PC-9 (cell line): ENCODE results near the gene TIAM2. TPM values are rescaled to one million over a fixed set of nuclear protein-coding genes. Genes with fewer than 3 reads are reported as not detected.

Source experiments
- BruUV-seq: library from RNA; stranded (reverse); fragments of 400-500 nt; replicated peaks from 2 replicates; lab custom pipeline; 2021; lab: Mats Ljungman, UMichigan
- CTCF ChIA-PET: fragments of 300-600 bp; sonication (Branson Sonifier 250); formaldehyde crosslinking; loops from one replicate; lab custom pipeline; 2022; ENCODE audit warnings: antibody characterized with exemption; lab: Charles Lee
- POLR2A ChIA-PET: fragments of 300-600 bp; sonication (Branson Sonifier 250); formaldehyde crosslinking; loops from one replicate; lab custom pipeline; 2022; ENCODE audit warnings: antibody characterized with exemption; ENCODE audit not compliant: unreplicated experiment; lab: Charles Lee
- DNase-seq, 2 experiments: peaks; one replicate each; pipeline versions ENCODE4 v3.0.0 to v3.0.0-alpha.2; 2015 to 2022; ENCODE audit warnings: mixed read lengths in 1 of 2
- H2AFZ ChIP-seq: fragments of 200-600 bp; sonication (generic); 2 replicates; pipeline ENCODE4 v1.8.1; 2017; ENCODE audit warnings: antibody characterized with exemption
- H3F3A ChIP-seq: fragments of 200-600 bp; sonication (generic); 2 replicates; pipeline ENCODE4 v1.8.1; 2017; ENCODE audit warnings: antibody characterized with exemption, mild to moderate bottlenecking, low read depth; ENCODE audit not compliant: insufficient read depth
- H3K27ac ChIP-seq: fragments of 200-600 bp; sonication (generic); 2 replicates; pipeline ENCODE4 v1.6.1; 2016; ENCODE audit warnings: mixed run types
- H3K27me3 ChIP-seq: fragments of 200-600 bp; sonication (generic); 2 replicates; pipeline ENCODE4 v1.6.1; 2016; ENCODE audit warnings: low read depth, mixed run types; ENCODE audit not compliant: insufficient read depth
- H3K36me3 ChIP-seq: fragments of 200-600 bp; sonication (generic); 2 replicates; pipeline ENCODE4 v1.6.1; 2016; ENCODE audit warnings: low read depth, mixed run types
- H3K4me1 ChIP-seq: fragments of 200-600 bp; sonication (generic); replicated peaks from 2 replicates; pipeline ENCODE4 v1.6.1; 2016; ENCODE audit warnings: mixed run types; ENCODE audit not compliant: insufficient read depth
- H3K4me2 ChIP-seq: fragments of 200-600 bp; sonication (generic); 2 replicates; pipeline ENCODE4 v1.6.1; 2017; ENCODE audit warnings: mixed run types
- H3K4me3 ChIP-seq: fragments of 200-600 bp; sonication (generic); 2 replicates; pipeline ENCODE4 v1.6.1; 2016; ENCODE audit warnings: mixed run types
- H3K79me2 ChIP-seq: fragments of 200-600 bp; sonication (generic); 2 replicates; pipeline ENCODE4 v1.6.1; 2017; ENCODE audit warnings: low read depth, mixed run types
- H3K9me2 ChIP-seq: fragments of 200-600 bp; sonication (generic); 2 replicates; pipeline ENCODE4 v1.8.1; 2017; ENCODE audit warnings: mild to moderate bottlenecking; ENCODE audit not compliant: insufficient read depth
- H3K9me3 ChIP-seq: fragments of 200-600 bp; sonication (generic); 2 replicates; pipeline ENCODE4 v1.8.1; 2016; ENCODE audit warnings: low read depth; ENCODE audit not compliant: insufficient read depth
- H4K20me1 ChIP-seq: fragments of 200-600 bp; sonication (generic); 2 replicates; pipeline ENCODE4 v1.8.1; 2017; ENCODE audit not compliant: insufficient read depth
- CTCF ChIP-seq: fragments of 200-600 bp; sonication (generic); conservative IDR thresholded peaks from 2 replicates; pipeline ENCODE4 v1.6.1; 2017; ENCODE audit warnings: mixed run types, antibody characterized with exemption, mild to moderate bottlenecking, moderate library complexity
- EZH2 ChIP-seq: fragments of 200-600 bp; sonication (generic); IDR thresholded peaks from 2 replicates; pipeline ENCODE4 v1.8.0; 2017; ENCODE audit warnings: antibody characterized with exemption, low read depth
- intact Hi-C: fragments of 100-400 bp; cut with micrococcal nuclease; formaldehyde crosslinking; loops from one replicate; pipeline ENCODE4 v1.10.0; 2022; ENCODE audit not compliant: unreplicated experiment
- total RNA-seq: library from RNA; stranded (reverse); gene quantifications from 2 replicates; pipeline ENCODE4 v1.2.3, GENCODE V29; 2021

The TIAM2 gene
- total RNA-seq, 1 experiment from 2014 or later = 11.4 TPM

GRCh38 chr6:155001934-155002333, 6.8 kb downstream of the TIAM2 start:
- no peak for DNase-seq
- Histone ChIP-seq H3K4me3 (no peak overlapping the region), H3K27ac (no peak overlapping the region), H3F3A (0 out of 2 replicates have a peak, but pooled peaks cover 3% of the 10 kb centered on the region), H3K36me3 (no peaks in the 10 kb centered on the region), H4K20me1 (no peaks in the 10 kb centered on the region), H3K79me2 (no peaks in the 10 kb centered on the region), H3K27me3 (no peaks in the 10 kb centered on the region), H3K9me2 (no peaks in the 10 kb centered on the region), H3K4me2 (no peak overlapping the region), H3K9me3 (no peaks in the 10 kb centered on the region), H3K4me1 (peaks cover 8% of the 10 kb centered on the region), H2AFZ (no peak overlapping the region)
- TF ChIP-seq EZH2 (no peak), CTCF (no peak)
- intact Hi-C loops = no loop called here
- BruUV-seq = no TSS peak
- CTCF ChIA-PET = no interaction called here
- POLR2A ChIA-PET = no interaction called here

GRCh38 chr6:155003476-155003875, 8.4 kb downstream of the TIAM2 start:
- H3K27ac ChIP-seq = no peak overlapping the region
- H3K9me3 ChIP-seq = no peaks in the 10 kb centered on the region
- H3K79me2 ChIP-seq = no peaks in the 10 kb centered on the region
- 0 out of 2 replicates have a peak, but pooled peaks cover 3% of the 10 kb centered on the region for H3F3A ChIP-seq
- no peak for TF ChIP-seq EZH2
- no peak for TF ChIP-seq CTCF
- no peak for DNase-seq
- no TSS peak for BruUV-seq
- POLR2A ChIA-PET = no interaction called here
- CTCF ChIA-PET = interaction anchor here (0.6 kb wide), 1 partner anchor 76 kb away, joined by 3 read pairs; no protein-coding TSS in a partner anchor
- H3K4me2 ChIP-seq = no peak overlapping the region
- H3K4me3 ChIP-seq = no peak overlapping the region
- H3K4me1 ChIP-seq = 0 out of 2 replicates have a peak, but pooled peaks cover 5% of the 10 kb centered on the region
- no peak overlapping the region for H2AFZ ChIP-seq
- H3K9me2 ChIP-seq = no peaks in the 10 kb centered on the region
- no peaks in the 10 kb centered on the region for H3K27me3 ChIP-seq
- intact Hi-C loops = no loop called here
- no peaks in the 10 kb centered on the region for H3K36me3 ChIP-seq
- H4K20me1 ChIP-seq = no peaks in the 10 kb centered on the region

GRCh38 chr6:155004017-155004416, 8.9 kb downstream of the TIAM2 start:
- CTCF ChIA-PET = interaction anchor here (0.6 kb wide), 1 partner anchor 77 kb away, joined by 3 read pairs; no protein-coding TSS in a partner anchor
- no peak for TF ChIP-seq EZH2
- TF ChIP-seq CTCF = no peak
- Histone ChIP-seq H4K20me1 (no peaks in the 10 kb centered on the region), H3K4me2 (no peak overlapping the region), H3K27me3 (no peaks in the 10 kb centered on the region), H3K9me3 (no peaks in the 10 kb centered on the region), H3F3A (0 out of 2 replicates have a peak, but pooled peaks cover 3% of the 10 kb centered on the region), H3K27ac (no peak overlapping the region), H3K4me3 (no peak overlapping the region), H3K79me2 (no peaks in the 10 kb centered on the region), H3K36me3 (no peaks in the 10 kb centered on the region), H3K4me1 (0 out of 2 replicates have a peak, but pooled peaks cover 5% of the 10 kb centered on the region), H2AFZ (no peak overlapping the region), H3K9me2 (no peaks in the 10 kb centered on the region)
- POLR2A ChIA-PET = no interaction called here
- intact Hi-C loops = no loop called here
- no peak for DNase-seq
- BruUV-seq = no TSS peak
